GM12801 (cell line): ENCODE measurements around the gene ITGA7.

Experiments used
- TF ChIP-seq, protein P1 (sequence below): IDR thresholded peaks from one replicate; pipeline ENCODE4 v1.5.1; 2011; ENCODE audit warnings: control low read depth; ENCODE audit not compliant: insufficient read length; ENCODE audit errors: extremely low read depth

Gene ITGA7

DNA sequence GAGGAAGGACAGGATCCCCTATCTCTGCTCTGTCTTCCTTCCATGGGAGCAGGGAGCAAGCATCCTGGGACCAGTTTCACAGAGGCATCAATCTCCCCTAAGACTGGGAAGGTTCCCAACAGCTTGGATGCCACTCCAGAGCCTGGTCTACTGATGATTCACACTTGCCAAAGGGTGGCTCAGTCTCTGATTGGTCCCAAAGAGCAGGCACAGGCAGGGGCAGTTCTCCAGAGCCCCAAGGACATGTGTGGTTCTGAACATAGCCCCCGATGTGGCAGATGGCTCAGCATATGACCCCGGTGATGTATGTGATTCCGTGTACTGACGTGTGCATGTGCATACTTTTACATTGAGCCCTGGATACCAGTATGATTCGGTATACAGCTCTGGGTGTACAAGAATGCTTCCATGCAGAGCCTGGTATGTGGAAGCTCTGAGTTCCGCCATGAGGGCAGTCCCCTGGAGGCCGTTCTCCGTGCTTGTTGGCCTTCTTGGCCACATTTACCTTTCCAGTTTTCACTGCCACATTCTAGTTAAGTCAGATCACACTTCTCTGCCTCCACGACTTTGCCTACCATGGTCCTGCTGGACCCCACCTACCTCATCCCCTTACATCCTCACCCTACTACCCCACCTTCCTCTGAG lies 21.2 kb downstream of the ITGA7 start:
- TF ChIP-seq, protein P1, sequence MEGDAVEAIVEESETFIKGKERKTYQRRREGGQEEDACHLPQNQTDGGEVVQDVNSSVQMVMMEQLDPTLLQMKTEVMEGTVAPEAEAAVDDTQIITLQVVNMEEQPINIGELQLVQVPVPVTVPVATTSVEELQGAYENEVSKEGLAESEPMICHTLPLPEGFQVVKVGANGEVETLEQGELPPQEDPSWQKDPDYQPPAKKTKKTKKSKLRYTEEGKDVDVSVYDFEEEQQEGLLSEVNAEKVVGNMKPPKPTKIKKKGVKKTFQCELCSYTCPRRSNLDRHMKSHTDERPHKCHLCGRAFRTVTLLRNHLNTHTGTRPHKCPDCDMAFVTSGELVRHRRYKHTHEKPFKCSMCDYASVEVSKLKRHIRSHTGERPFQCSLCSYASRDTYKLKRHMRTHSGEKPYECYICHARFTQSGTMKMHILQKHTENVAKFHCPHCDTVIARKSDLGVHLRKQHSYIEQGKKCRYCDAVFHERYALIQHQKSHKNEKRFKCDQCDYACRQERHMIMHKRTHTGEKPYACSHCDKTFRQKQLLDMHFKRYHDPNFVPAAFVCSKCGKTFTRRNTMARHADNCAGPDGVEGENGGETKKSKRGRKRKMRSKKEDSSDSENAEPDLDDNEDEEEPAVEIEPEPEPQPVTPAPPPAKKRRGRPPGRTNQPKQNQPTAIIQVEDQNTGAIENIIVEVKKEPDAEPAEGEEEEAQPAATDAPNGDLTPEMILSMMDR = no peak

DNA sequence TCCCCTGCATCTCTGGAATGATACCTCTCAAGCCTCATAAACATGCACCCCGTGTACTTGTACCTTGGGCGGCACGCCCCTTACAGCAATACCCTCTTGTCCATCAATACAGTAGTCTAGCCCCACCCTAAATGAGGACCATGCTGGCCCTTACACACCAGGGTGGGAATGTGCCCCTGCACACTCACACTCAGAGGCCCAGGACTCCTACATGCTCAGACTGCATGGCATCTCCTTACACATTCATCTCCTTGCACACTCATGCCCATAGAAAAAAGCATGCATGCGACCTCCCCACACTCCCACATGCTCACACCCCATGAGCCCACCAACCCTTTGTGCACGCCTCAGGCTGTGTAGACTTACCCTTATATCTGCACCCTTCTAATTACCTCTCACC lies 22.0 kb downstream of the ITGA7 start:
- TF ChIP-seq, protein P1 = no peak

DNA sequence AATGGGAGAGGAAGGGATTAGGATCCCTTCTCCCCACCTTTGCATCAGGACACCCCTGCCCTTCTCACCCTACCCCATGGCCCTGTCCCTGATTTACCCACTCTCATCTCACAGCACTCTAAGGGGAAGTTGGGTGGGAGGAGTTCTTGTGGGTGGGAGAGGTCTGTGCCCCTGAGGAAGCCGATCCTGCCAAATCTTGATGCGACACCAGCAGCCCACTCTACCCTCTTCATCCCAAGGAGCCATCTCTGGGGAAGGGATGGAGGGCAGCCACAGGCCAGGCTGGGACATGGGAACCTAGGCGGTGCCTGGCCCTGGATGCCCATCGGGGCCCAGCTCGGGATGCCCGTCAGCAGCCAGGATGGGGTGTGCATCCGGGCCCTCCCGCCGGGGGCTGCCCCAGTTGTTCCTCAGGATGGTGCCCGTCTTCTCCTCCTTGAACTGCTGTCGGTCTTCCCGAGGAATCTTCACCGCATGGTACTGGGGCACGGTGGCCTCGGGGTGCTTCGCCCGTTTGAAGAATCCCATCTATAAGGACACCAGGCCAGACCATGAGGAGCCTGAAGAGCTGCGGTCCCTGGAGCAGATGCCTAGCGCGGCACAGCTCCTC lies 22.8 kb downstream of the ITGA7 start:
- TF ChIP-seq, protein P1 = no peak

DNA sequence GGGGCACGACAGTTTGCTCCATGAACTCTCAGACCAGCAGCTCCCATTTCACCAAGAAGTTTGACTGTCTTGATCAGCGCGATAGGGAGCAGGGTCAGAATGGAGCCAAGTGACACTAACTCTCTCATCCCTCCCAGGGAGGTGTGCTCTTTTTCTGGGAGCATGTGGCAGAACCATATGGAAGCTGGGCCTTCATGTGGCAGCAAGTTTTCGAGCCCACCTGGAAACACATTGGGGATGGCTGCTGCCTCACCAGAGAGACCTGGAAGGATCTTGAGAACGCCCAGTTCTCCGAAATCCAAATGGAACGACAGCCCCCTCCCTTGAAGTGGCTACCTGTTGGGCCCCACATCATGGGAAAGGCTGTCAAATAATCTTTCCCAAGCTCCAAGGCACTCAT lies 24.0 kb downstream of the ITGA7 start:
- TF ChIP-seq, protein P1 = no peak

DNA sequence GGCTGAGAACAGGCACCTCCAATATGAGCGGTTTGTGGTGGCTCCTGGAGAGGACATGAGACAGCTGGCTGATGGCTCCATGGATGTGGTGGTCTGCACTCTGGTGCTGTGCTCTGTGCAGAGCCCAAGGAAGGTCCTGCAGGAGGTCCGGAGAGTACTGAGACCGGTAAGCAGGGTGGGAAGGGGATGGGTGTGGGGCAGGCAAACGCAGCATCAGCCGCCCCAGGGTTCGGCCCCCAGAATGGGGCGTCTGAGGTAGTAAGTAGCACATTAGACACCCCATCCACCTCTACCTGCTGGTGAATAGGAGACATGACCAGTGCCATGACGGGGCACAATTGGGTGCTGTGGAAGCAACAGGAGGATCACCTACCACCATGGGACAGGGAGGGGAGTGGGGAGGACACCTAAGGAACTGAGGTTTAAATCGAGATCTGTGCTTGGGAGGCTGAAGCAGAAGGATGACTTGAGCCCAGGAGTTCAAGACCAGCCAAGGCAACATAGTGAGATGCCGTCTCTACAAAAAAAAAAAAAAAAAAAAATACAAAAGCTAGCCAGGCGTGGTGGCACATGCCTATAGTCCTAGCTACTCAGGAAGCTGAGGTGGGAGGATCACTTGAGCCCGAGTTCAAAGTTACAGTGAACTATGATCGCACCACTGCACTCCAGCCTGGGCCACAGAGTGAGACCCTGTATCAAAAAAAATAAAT lies 25.5 kb downstream of the ITGA7 start:
- TF ChIP-seq, protein P1 = no peak

DNA sequence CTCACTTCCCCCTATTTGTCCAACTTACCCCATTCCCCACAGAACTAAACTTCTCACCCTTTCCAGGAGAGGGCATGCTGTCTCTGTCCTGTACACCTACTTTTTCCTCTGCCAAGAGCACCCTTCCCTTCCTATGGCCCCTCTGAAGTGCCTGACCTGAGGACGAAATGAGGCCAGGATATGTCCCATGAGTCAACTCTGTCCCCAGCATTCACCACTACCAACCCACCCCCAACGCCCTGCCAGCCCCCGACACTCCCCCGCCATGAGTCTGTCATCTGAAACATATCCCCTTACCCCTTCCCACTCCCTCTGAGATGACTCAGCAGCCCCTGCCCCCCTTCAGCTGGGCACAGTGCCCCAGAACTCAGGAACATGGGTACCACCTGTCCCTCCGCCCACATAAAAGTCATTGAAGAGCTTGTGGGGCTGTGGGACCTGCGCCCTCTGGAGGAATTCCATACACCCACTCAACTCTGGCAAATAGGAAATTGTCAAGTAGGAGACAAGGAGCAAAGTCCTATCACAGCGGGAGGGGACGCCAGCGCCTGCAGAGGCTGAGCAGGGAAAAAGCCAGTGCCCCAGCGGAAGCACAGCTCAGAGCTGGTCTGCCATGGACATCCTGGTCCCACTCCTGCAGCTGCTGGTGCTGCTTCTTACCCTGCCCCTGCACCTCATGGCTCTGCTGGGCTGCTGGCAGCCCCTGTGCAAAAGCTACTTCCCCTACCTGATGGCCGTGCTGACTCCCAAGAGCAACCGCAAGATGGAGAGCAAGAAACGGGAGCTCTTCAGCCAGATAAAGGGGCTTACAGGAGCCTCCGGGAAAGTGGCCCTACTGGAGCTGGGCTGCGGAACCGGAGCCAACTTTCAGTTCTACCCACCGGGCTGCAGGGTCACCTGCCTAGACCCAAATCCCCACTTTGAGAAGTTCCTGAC lies 26.3 kb downstream of the ITGA7 start:
- TF ChIP-seq, protein P1 = no peak

DNA sequence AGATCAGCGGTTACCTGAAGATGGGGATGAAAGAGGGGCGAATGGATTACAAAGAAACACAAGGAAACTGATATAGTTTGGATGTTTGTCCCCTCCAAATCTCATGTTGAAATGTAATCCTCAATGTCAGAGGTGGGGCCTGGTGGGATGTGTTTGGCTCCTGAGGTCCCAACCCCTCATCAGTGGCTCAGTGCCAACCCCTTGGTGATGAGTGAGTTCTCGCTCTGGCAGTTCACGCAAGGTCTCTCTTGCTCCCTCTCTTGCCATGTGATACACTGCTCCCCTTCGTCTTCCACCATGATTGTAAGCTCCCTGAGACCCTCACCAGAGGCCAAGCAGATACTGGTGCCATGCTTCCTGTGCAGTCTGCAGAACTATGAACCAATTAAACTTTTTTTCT lies 28.0 kb downstream of the ITGA7 start:
- TF ChIP-seq, protein P1 = no peak
